Trophoblast cell (in vitro differentiated cells and primary cell): ENCODE data around the gene RUBCNL. TPM values are rescaled to one million over a fixed set of nuclear protein-coding genes. Genes with fewer than 3 reads are reported as not detected.
"Not testable (repeated sequence)": the region's sequence is repeated elsewhere in the genome, so short reads cannot be mapped to it uniquely, and the experiment has no call there.

Experiments
- DNase-seq, 2 donors: peaks; one replicate each; pipeline ENCODE4 v3.0.0-alpha.2; 2016
- H2AFZ ChIP-seq: 2 replicates; pipeline ENCODE4 v1.6.1; 2013; ENCODE audit warnings: low read length, moderate library complexity, mild to moderate bottlenecking; ENCODE audit not compliant: insufficient read depth, poor library complexity
- H2AK5ac ChIP-seq: 2 replicates; pipeline ENCODE4 v1.6.1; 2013; ENCODE audit warnings: mild to moderate bottlenecking, low read length
- H2BK120ac ChIP-seq: 2 replicates; pipeline ENCODE4 v1.6.1; 2013; ENCODE audit warnings: low read length, mild to moderate bottlenecking, moderate library complexity; ENCODE audit not compliant: insufficient read depth, poor library complexity
- H2BK12ac ChIP-seq: 2 replicates; pipeline ENCODE4 v1.6.1; 2013; ENCODE audit warnings: mild to moderate bottlenecking, low read length, moderate library complexity
- H2BK5ac ChIP-seq: 2 replicates; pipeline ENCODE4 v1.6.1; 2013; ENCODE audit warnings: low read length, low read depth, moderate library complexity, mild to moderate bottlenecking; ENCODE audit not compliant: poor library complexity
- H3K14ac ChIP-seq: 2 replicates; pipeline ENCODE4 v1.6.1; 2013; ENCODE audit warnings: mild to moderate bottlenecking, low read length
- H3K18ac ChIP-seq: 2 replicates; pipeline ENCODE4 v1.6.1; 2013; ENCODE audit warnings: mild to moderate bottlenecking, low read length
- H3K23ac ChIP-seq: 2 replicates; pipeline ENCODE4 v1.6.1; 2013; ENCODE audit warnings: low read length
- H3K27ac ChIP-seq: 2 replicates; pipeline ENCODE4 v1.5.1; 2013; ENCODE audit warnings: low read depth, mild to moderate bottlenecking, inconsistent platforms, low read length, moderate library complexity
- H3K27me3 ChIP-seq: 2 replicates; pipeline ENCODE4 v1.6.1; 2013; ENCODE audit warnings: inconsistent platforms, mild to moderate bottlenecking, low read length, moderate library complexity; ENCODE audit not compliant: insufficient read depth
- H3K36me3 ChIP-seq, 2 experiments: 1 replicate in 1 of 2; 2 replicates in 1 of 2; pipeline ENCODE4 v1.6.1; 2013; ENCODE audit warnings: low read length in 2 of 2, mild to moderate bottlenecking in 2 of 2, moderate library complexity in 1 of 2; ENCODE audit not compliant: insufficient read depth in 2 of 2, control insufficient read depth in 1 of 2
- H3K4ac ChIP-seq: 2 replicates; pipeline ENCODE4 v1.6.1; 2013; ENCODE audit warnings: low read depth, mild to moderate bottlenecking, low read length, moderate library complexity
- H3K4me1 ChIP-seq, 2 experiments: 1 replicate in 1 of 2; 2 replicates in 1 of 2; pipeline ENCODE4 v1.6.1; 2013; ENCODE audit warnings: low read length in 2 of 2, mild to moderate bottlenecking in 2 of 2, moderate library complexity in 1 of 2; ENCODE audit not compliant: insufficient read depth in 2 of 2, control insufficient read depth in 1 of 2
- H3K4me2 ChIP-seq: 2 replicates; pipeline ENCODE4 v1.6.1; 2013; ENCODE audit warnings: inconsistent platforms, mild to moderate bottlenecking, low read length, moderate library complexity
- H3K4me3 ChIP-seq: 2 replicates; pipeline ENCODE4 v1.5.1; 2013; ENCODE audit warnings: mild to moderate bottlenecking, low read depth, low read length, inconsistent platforms
- H3K79me1 ChIP-seq: one replicate; pipeline ENCODE4 v1.6.1; 2013; ENCODE audit warnings: low read length
- H3K79me2 ChIP-seq: 2 replicates; pipeline ENCODE4 v1.6.1; 2013; ENCODE audit warnings: low read length, mild to moderate bottlenecking; ENCODE audit not compliant: control insufficient read depth, insufficient read depth, poor library complexity
- H3K9ac ChIP-seq: 2 replicates; pipeline ENCODE4 v1.6.1; 2013; ENCODE audit warnings: mild to moderate bottlenecking, low read length
- H3K9me3 ChIP-seq: 2 replicates; pipeline ENCODE4 v1.6.1; 2013; ENCODE audit warnings: low read depth, mild to moderate bottlenecking, control low read depth, inconsistent platforms, low read length; ENCODE audit not compliant: insufficient read depth
- H4K12ac ChIP-seq: 2 replicates; pipeline ENCODE4 v1.6.1; 2013; ENCODE audit warnings: low read depth, mild to moderate bottlenecking, low read length, moderate library complexity
- H4K8ac ChIP-seq: 2 replicates; pipeline ENCODE4 v1.6.1; 2013; ENCODE audit warnings: low read depth, mild to moderate bottlenecking, low read length, moderate library complexity
- H4K91ac ChIP-seq: one replicate; pipeline ENCODE4 v1.6.1; 2013; ENCODE audit warnings: low read depth, mild to moderate bottlenecking, low read length, moderate library complexity
- WGBS: extraction: QIAGEN DNeasy Blood & Tissue Kit; methylation state at CpG from one replicate; pipeline ENCODE4 v1.1.7; 2013; ENCODE audit warnings: missing lambda C conversion rate; ENCODE audit not compliant: insufficient read length, insufficient coverage; ENCODE audit errors: extremely low coverage; 5-methylcytosine and 5-hydroxymethylcytosine counted together
- polyA plus RNA-seq: library from polyadenylated mRNA; stranded (reverse); fragments of 200-250 nt; gene quantifications from 2 replicates; pipeline ENCODE4 v1.2.3, GENCODE V29; 2013

Gene RUBCNL, protein sequence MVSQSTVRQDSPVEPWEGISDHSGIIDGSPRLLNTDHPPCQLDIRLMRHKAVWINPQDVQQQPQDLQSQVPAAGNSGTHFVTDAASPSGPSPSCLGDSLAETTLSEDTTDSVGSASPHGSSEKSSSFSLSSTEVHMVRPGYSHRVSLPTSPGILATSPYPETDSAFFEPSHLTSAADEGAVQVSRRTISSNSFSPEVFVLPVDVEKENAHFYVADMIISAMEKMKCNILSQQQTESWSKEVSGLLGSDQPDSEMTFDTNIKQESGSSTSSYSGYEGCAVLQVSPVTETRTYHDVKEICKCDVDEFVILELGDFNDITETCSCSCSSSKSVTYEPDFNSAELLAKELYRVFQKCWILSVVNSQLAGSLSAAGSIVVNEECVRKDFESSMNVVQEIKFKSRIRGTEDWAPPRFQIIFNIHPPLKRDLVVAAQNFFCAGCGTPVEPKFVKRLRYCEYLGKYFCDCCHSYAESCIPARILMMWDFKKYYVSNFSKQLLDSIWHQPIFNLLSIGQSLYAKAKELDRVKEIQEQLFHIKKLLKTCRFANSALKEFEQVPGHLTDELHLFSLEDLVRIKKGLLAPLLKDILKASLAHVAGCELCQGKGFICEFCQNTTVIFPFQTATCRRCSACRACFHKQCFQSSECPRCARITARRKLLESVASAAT
- polyA plus RNA-seq: 0.99 and 1.0 TPM in 2 replicates

DNA sequence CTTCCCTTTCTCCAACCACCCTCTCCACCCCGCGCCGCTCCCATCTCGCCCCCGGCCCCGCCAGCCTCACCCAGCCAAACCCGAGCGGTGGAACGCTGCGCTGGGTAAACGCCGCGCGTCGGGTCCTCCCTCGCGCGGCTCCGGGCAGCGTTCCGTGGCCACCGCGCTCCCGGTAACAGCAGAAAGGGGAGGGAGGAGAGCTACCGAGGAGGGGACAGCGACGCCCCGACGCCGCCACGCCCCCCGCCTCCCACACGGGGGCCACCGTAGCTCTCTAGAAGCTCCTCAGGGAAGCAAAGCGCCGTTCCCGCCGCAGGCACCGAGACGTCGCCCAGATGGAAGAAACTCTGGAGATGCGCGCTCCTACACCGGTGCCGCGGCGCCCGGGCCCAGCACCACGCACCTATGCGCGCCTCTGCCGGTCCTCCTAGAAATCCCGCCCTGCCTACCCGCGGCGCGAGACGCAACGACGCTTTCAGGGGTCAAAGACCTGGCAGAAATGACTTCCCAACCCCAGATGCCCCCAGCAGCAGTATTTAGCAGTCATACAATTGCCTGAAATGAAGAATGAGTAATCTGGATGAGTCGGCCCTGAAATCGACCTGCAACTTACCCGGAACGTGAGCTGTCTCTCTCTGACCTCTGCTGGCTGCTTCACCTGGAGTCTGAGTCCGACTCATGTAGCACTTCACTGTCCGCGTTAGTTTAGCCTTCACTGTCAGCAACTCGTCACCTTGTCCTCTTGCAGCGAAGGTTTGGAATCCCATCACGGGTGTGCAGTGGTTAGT is at the start of gene RUBCNL:
RUBCNL (minus strand) TSS at position 189 of the 788 bp plus-strand sequence. CDS start 14,777 bp downstream, outside the sequence.
- no peak within 1 kb of the TSS for H4K91ac ChIP-seq
- H2BK120ac ChIP-seq: peak within 1 kb of the TSS; percentile 33
- H3K27me3 ChIP-seq: no peaks in the 10 kb centered on the region
- peak within 1 kb of the TSS; percentile 18 for H3K9ac ChIP-seq
- H3K4me3 ChIP-seq: peak within 1 kb of the TSS; percentile 72
- no peaks in the 10 kb centered on the region for H3K36me3 ChIP-seq
- WGBS: no CpG with 5 or more reads among the region's 70 CpGs
- no peak within 1 kb of the TSS for H2BK12ac ChIP-seq
- H3K79me1 ChIP-seq: peaks cover 12% of the 10 kb centered on the region
- H4K12ac ChIP-seq: no peak within 1 kb of the TSS
- H3K9me3 ChIP-seq: no peaks in the 10 kb centered on the region
- H3K27ac ChIP-seq: no peak within 1 kb of the TSS
- no peak within 1 kb of the TSS for H3K4ac ChIP-seq
- H3K4me2 ChIP-seq: peak within 1 kb of the TSS; percentile 89
- H2BK5ac ChIP-seq: no peak within 1 kb of the TSS
- H4K8ac ChIP-seq: no peak within 1 kb of the TSS
- H3K4me1 ChIP-seq: peaks cover 22 to 23% of the 10 kb centered on the region in 2 experiments
- H2AK5ac ChIP-seq: no peak within 1 kb of the TSS
- H2AFZ ChIP-seq: peak within 1 kb of the TSS; percentile 55
- no peak within 1 kb of the TSS for H3K23ac ChIP-seq
- H3K18ac ChIP-seq: peak within 1 kb of the TSS; percentile 14
- H3K79me2 ChIP-seq: no peaks in the 10 kb centered on the region
- peak; percentile 33 to 53 for DNase-seq
- H3K14ac ChIP-seq: no peak within 1 kb of the TSS

DNA sequence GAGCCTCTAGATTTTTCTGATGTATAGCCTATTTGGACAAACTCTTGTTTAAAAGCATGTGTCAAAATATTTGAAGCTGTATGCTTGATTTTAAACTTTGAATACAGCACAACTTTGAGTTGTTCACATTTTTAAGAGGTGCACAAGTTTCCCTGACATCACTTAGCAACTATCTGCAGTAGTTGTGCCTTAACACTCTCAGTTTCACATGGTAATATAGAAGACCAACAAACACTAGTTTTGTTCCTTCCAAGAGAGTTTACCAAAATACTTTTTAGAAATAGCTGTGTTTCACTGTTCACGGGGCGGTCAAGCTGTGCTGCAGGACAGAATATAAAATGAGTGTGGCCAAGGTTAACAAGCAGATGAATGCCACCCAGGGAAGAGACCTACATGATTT is 42.5 kb upstream of the RUBCNL start:
- H3K4ac ChIP-seq, H3K79me1 ChIP-seq, H2BK12ac ChIP-seq, H3K9me3 ChIP-seq, DNase-seq, H3K79me2 ChIP-seq, H4K8ac ChIP-seq, H3K27me3 ChIP-seq, H4K91ac ChIP-seq, H4K12ac ChIP-seq, H2AK5ac ChIP-seq, H3K36me3 ChIP-seq, H2BK5ac ChIP-seq, H2AFZ ChIP-seq, H3K27ac ChIP-seq, H3K4me1 ChIP-seq, H3K4me2 ChIP-seq, H3K4me3 ChIP-seq, H3K9ac ChIP-seq, H3K14ac ChIP-seq, H3K23ac ChIP-seq, H2BK120ac ChIP-seq, H3K18ac ChIP-seq: not testable (repeated sequence)
- WGBS: no CpG with 5 or more reads among the region's 2 CpGs

DNA sequence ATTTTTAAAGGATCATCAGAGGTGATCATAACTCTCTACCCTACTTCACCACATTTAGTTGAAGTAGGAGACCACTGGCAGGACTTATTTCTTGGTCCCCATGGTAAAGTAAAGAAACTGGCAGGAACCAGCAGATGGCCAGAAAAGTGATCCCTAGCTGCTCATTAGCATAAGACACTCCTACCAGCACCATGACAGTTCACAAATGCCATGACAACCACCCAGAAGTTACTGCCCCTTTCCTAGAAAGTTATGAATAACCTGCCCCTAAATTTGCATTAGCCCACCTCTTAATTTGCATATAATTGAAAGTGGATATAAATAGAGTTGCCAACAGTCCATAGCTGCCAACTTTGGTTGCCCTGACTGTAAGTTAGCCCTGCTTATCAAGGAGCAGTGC is 18.4 kb upstream of the RUBCNL start:
- Histone ChIP-seq H3K4me1 (peaks cover 0 to 2% of the 10 kb centered on the region in 2 experiments), H3K14ac (no peak overlapping the region), H4K91ac (no peak overlapping the region), H3K27me3 (no peaks in the 10 kb centered on the region), H3K9ac (no peak overlapping the region), H2AK5ac (no peak overlapping the region), H3K36me3 (no peaks in the 10 kb centered on the region), H4K8ac (no peak overlapping the region), H4K12ac (no peak overlapping the region), H3K4me3 (no peak overlapping the region), H3K18ac (no peak overlapping the region), H2BK12ac (no peak overlapping the region), H3K79me1 (no peaks in the 10 kb centered on the region), H3K4ac (no peak overlapping the region), H2AFZ (no peak overlapping the region), H3K27ac (no peak overlapping the region), H3K23ac (no peak overlapping the region), H3K4me2 (no peak overlapping the region), H2BK5ac (no peak overlapping the region), H3K79me2 (no peaks in the 10 kb centered on the region), H3K9me3 (no peaks in the 10 kb centered on the region), H2BK120ac (no peak overlapping the region)
- DNase-seq: no peak

DNA sequence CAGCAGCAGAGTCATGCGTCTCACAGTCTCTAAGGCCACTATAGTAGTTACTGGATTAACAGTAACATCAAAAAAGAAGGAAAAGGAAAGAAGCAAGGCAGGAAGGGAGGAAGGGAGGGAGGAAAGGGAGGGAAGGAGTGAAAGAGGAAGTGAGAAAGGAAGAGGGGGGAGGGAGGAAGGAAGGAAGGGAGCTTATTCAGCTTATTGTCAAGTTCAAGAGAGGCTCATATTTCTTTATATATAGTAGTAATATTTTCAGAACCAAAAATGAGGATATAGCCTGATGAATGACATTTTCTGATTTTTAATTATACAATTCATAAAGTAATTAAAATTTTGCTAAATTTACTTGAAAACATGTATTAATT is 17.7 kb upstream of the RUBCNL start:
- no peak overlapping the region for H3K14ac ChIP-seq
- no peak overlapping the region for H4K8ac ChIP-seq
- H3K36me3 ChIP-seq: no peaks in the 10 kb centered on the region
- no peak overlapping the region for H2BK120ac ChIP-seq
- DNase-seq: no peak
- H3K79me2 ChIP-seq: no peaks in the 10 kb centered on the region
- no peak overlapping the region for H3K4ac ChIP-seq
- no peaks in the 10 kb centered on the region for H3K9me3 ChIP-seq
- H4K91ac ChIP-seq: no peak overlapping the region
- WGBS: no CpG with 5 or more reads among the region's 1 CpG
- no peak overlapping the region for H3K18ac ChIP-seq
- no peak overlapping the region for H2AFZ ChIP-seq
- H3K27ac ChIP-seq: no peak overlapping the region
- H3K4me2 ChIP-seq: no peak overlapping the region
- H3K27me3 ChIP-seq: no peaks in the 10 kb centered on the region
- H3K23ac ChIP-seq: no peak overlapping the region
- no peak overlapping the region for H4K12ac ChIP-seq
- H3K79me1 ChIP-seq: no peaks in the 10 kb centered on the region
- H3K9ac ChIP-seq: no peak overlapping the region
- H2BK5ac ChIP-seq: no peak overlapping the region
- peaks cover 0 to 4% of the 10 kb centered on the region in 2 experiments for H3K4me1 ChIP-seq
- H2AK5ac ChIP-seq: no peak overlapping the region
- no peak overlapping the region for H3K4me3 ChIP-seq
- H2BK12ac ChIP-seq: no peak overlapping the region
